ENCODE measurements around the gene IRF2BP2.

Gene IRF2BP2

DNA sequence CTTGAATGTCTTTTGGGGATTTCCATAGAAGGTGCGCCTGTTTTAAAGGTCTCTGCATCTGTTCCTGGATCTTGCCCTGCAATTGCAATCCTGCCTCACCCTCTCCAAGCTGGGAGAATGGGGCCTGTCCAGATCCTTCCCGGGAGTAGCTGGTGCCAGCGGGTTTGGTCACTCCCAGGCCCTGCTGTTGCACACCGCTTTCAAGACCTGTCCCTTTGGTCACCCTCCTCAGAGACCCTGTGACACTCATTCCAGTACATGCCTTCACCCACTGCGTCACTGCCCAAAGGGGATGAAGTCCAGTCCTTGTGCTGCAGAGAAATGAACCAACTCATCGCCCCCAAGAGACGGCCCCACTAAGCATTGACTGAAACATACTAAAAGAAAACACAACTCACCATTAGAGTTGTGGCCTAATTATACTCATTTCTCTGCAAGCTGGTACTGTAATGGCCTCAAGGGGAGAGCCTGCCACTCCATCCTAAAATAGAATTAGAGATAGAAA, 1.9 kb upstream of the IRF2BP2 start:
- DNase-seq: no peak

DNA sequence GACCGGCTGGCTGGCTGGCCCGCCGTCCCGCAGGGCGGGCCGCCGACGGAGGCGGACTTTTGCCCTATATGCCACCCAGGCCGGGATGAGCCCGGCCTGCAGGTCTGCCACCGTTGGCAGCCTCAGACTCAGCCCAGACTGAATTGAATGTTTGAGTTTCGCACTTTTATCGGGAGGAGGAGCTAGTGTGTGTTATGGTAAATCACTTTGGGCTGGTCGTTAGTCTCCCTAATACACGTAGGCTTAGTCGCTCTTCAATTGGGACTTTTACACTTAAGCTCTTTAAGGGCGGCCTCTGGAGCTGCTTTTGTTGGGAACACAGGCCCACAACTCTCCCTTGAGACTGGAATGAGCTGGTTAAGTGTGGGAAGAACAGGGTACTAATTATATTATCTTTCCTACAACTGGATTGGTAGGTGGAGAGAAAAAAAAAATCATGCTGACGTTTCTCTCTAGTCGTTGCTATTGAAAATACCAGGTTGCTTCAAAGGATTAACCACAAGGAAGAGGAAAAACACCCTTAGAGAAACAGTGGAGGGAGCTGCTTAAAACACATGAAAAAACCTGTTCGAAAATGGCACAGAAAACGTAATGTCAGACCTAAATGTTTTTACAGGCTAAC, 1.4 kb upstream of the IRF2BP2 start:
- DNase-seq: peak; percentile 92

DNA sequence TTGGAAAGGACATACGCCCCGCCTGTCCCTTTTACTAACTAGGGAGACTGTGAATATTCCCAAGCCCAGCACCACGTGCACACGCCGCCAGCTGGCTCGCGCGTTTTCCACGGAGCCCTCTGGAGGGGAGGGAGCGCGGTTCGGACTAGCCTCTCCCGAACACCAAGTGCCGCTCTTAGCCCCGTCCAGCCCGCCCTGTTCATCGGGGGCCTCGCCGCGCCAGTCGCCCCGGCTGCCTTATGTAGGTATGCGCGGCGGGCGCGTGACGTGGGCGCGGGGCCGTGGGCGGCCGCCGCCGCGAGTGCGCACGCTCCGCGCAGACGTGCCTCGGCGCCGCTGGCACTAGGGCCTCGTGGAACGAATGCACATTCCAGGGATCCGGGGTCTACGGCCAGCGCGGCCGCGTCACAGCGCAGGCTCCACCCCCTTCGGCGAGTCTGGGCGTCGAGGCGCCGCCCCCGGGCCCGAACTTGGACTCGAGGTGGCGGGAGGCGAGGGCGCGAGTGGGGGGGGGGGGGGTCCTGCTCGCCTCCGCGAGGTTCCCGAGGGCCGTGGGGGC, 767 bp upstream of the IRF2BP2 start:
- DNase-seq: peak; percentile 79

DNA sequence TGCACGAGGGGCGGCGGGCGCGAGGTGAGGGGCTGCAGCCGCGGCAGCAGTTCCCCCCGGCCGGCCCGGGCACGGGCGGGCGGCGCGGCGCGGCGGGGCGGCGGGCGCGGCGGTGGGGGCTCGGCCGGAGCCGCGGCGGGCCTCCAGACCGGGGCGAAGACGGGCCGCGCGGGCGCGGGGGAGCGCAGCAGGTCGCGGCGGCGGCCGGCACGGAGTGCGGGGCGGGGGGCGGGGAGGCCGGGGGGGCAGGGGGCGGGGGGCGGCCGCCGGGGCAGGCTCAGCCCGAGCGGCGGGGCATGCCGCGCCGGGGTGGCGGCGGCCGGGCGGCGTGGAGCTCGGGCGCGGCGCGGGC, 311 bp downstream of the IRF2BP2 start:
- no peak for DNase-seq

DNA sequence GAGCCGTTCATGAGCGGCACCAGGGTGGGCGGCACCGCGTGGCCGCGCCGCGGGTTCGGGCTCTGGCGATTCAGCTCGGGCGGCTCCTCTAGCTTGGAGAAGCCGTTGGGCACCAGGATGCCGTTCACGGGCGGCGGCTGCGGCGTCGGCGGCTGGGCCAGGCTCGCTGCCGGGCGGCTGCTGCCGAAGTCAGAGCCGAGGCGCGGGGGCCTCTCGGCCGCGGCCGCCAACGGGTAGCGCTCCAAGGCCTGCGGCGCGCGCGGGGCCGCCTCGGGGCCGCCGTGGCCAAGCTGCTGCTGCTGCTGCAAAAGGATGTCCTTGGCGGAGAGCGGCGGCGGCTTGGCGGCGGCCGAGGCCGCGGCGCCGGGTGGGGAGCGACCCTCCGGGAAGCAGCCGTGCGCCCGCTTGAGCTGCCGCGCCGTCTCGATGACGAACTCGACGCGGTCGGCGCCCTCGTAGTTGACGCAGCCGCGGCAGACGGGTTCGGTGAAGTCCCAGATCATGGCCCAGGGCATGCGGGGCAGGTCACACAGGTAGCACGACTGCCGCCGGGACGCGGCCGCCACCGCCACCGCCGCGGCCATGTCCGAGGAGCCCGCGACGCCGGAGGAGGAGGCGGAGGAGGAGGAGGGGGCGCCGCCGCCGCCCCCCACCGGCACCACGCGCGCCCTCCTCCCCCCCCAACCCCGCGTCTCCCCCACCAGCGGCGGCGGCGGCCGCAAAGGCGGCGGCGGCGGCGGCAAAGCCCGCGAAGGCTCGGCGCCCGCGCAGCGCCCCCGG, 877 bp downstream of the IRF2BP2 start:
- DNase-seq: no peak

DNA sequence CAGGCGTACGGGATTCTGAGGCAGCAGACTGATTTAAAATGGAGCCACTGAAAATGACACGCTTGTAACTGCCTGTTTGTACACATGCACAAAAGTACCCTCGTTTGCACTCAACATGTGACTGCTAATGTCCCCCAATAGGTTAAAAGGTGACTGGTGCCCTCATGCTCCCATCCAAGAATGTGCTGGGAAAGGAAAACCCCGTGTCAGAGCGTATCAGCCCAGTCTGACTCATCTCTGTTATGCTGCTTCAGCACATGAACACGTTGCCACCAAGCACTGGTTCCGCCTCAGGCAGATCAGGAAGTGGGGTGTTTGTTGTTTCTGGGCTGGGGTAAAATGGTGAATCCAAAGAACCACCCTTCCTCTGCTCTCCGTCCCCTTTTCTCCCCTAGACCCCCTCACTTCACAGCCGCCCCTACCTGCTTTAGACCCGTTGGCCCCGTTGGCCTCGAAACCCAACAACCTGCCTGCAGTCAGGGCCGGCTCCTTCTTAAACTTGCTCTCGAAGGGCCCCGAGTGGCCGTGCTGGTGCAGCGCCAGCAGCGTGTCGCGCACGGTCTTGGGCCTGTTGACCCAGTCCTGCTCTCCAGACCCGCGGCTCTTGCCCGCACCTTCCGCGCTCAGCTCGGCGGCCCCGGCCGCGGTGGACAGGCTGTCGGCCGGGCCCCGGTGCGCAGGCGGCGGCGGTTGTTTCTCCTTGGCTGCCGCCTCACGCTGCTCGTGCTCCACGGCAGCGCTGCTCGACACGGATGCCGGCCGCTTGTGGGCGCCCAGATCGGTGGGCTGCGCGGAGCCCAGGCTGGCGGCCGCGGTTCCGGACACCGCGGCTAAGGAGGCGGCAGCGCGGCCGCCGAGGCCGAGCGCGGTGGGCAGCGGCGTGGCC, 1.7 kb downstream of the IRF2BP2 start:
- peak; percentile 38 for DNase-seq

DNA sequence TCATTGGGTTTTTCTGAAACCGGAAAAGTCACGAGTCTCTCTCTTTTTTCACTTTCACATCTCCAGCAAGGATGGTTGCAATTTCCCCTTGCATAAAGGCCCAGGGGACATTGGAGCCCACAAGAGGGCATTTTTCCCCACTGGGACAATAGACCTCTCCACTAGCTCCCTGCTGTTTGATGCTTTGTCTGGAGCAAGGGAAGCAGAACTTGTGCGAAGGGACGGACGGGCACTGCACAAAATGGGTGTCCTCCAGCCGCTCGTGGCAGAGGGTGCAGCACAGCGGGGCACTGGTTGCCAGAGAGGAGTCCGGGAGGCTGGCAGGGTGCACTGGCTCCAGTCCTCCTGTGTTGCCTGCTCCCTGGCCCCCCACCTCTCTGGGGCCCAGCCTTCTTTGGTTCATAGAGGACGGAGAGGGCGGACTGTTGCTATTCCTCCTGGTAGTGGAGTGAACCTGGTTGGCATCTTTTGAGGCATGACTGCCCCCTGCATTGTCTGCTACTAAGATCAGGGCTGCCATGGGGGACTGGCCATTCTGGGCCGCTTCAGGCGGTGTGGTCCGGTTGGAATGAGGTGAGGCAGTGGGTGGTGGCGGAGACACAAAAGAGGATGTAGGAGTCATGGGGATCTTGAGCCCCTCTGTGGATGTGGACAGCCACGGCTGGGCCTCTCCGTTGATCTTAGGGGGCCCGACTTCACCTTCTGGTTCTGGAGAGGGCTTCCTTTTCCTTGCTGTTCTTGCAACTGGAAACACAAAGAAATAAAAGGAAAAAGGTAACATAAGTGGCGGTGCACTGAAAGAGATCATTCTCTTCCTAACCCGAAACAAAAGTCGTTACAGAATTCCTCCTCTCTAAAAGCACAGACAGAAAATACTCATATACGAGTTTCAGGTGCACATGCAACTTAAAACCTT, 2.6 kb downstream of the IRF2BP2 start:
- no peak for DNase-seq

DNA sequence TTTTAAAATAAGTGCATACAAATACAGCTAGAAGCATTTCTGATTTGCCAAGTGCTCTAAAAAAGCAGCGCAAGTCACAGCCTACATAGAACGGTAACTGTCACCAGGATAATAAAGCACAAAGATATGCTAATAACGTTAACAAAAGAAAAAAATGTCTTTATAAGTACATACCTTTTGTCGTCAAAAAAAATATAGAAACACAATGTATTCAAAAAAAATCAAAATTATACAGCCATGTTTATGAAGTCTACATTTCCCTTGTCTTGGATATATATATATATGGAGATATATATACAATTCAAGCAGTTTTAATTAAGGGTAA, 3.2 kb downstream of the IRF2BP2 start:
- DNase-seq: no peak

DNA sequence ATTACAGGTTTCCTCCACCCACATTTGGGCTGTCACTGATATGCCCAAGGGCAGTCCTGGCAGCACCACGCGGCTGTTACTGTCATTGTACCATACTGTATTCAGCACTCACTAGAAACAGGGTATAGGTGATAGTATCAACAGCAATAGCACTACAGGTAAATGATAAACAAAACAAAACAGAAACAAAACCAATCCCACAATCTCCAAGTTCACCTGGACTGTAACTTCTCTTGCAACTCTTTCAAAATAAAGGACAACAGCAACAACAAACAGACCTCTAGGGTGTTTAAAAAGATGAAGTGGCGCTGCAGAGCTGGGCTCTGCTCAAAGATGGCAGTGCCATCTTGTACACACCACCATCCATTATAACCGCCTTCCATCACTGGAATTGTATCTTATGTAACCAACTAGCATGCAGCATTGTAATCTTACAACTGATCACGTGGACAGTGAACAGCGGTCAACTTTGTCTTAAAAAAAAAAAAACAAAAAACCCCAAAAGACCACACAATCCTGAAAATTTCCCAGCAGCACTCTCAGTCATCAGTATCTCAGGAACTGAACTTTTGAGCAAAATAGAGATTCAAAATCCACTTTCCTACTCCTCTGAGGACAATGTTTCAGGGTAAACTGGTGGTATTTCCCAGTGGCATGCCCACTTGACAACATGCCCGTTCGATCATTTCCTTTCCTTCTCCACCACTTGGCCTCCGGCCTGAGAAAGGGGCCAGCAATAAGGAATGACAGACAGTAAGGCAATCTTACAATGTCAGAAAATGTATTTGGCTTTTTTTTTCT, 3.8 kb downstream of the IRF2BP2 start:
- peak; percentile 25 for DNase-seq

DNA sequence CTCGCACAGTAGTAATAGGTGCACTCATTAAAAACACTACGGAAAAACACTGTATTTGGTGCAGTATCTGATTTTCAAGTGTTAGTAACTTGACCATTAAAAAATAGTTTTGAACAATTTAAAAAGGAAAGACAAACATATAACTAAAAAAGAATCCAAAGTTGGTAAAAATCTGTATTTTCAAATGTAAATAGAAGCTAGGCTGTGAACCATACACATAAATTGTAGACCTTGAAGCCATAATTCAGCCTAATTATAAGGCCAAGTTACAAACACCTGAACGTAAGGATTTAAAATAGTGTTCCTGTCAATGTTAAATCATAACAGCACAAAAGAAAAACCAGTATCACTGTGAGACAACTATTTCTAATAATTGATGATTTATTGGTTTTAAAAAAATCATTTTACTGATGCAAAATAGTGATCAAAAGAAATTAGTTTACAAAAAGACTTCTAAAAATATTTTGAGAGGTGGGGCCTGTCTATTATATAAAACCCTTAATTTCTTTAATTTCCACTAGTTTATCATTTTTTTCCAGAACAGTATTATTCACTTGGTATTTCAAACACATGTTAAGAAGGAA, 4.5 kb downstream of the IRF2BP2 start:
- DNase-seq: no peak

DNA sequence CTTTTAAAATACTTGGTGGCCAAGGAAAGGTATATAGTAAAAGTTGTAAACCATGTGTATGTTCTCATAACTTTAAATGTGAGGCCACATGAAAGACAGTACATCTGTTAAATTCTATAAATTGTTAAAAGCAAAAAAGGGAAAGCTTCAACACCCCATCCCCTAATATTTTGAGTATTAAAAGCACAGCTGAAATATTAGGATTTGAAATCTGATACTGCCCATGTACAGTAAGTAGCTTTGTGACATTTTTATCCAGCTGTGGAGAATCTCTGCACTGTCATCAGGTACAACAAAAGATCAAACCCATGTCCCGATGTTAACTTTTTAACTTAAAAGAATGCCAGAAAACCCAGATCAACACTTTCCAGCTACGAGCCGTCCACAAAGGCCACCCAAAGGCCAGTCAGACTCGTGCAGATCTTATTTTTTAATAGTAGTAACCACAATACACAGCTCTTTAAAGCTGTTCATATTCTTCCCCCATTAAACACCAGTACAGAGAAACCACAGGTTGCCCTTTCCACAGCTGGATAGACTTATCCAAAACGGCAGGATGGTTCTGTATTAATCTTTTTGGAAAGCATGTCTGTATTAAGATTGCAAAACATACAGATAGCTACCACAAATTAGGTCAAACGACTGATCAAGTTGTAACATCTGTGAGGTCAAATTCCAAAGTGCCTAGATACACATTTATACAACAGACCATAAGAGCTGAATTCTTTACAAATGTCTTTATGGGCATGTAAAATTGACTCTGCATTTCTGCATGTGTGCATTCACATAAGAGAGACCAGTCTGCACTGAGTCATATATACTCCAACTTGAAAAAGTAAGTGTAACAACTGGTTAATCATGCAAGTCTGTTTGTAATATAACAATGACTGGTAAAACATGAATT, 5.2 kb downstream of the IRF2BP2 start:
- DNase-seq: no peak

DNA sequence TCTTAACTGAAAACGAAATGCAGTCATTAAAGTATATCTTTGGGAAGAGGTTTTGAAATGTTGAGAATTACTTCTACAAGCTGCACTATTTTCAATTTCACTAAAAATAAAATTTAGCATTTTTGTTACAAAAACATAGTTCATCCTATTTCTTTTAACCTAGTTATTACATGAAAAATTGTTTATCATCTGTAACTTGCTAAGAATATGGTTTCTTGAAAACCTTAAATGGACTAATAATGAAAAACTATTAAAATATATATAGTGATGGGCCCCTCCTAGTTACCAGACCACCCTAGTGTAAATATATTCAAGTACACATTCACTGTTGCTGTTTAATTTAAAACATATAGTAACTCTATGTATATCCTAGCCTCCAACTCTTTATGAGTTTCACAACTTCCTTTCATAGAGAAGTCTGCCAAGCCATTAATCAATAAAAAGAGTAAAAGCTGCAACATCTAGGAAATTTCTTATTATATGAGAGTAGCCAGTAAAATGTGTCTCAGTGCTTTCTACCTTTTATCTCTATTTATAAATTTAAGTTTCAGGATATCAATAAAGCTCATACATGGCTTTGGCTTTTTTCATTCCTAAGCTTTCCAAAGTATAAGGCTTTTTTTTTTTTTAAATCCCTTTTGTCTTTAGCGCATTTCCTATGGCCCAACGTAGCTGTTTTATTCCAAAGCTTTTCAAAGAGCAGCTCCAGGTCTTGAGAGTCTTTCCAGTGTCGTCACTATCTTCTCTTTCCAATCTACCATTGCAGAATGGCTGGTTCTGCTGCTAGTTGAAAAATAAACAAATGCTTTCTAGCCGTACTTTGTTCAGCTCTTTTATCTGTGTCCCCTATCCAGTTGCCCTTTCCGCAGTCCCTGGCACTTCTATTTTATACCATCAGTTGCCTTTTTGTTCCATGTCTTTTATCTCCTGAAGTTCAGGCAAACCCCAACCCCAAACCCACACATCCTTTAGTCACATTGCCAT, 6.5 kb downstream of the IRF2BP2 start:
- peak; percentile 41 for DNase-seq

DNA sequence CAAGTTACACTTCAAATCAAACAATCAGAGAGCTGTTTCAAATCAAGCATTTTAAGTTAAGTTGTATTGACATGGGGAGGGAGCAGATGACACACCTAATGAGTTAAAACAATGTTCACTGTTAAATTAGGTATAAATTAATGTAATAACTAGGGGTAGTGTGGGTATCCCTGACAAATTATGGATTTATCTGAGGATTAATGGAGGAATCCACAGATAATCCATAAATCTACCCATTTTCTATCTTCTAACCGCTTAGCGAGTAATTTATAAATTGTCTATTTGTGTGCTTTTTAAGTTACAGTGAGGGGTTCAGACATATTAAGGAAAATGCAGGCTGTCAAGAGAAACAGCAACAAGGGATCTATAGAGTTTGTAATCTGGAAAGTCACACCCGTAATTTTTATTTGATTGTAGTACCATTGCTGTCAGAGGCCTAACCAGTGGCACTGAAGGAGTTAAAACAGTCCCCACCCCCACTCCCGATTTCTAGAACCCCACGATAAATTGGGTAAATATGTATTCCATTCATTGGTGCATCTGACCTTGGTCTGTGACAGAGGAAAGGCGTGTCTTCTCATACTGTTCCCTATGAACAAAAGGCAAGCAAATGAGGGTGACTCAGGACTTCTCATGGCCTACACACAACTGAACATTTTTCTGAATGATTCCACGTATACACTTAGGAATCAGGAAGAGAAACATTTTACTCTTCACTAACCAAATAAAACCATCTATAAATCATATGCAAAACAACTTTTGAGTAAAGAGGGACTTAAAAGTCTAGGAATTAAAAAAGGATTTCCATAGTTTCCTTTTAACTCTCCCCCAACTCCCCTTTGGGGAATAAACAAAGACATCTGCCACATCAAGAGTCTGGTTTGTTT, 7.4 kb downstream of the IRF2BP2 start:
- peak; percentile 12 for DNase-seq

DNA sequence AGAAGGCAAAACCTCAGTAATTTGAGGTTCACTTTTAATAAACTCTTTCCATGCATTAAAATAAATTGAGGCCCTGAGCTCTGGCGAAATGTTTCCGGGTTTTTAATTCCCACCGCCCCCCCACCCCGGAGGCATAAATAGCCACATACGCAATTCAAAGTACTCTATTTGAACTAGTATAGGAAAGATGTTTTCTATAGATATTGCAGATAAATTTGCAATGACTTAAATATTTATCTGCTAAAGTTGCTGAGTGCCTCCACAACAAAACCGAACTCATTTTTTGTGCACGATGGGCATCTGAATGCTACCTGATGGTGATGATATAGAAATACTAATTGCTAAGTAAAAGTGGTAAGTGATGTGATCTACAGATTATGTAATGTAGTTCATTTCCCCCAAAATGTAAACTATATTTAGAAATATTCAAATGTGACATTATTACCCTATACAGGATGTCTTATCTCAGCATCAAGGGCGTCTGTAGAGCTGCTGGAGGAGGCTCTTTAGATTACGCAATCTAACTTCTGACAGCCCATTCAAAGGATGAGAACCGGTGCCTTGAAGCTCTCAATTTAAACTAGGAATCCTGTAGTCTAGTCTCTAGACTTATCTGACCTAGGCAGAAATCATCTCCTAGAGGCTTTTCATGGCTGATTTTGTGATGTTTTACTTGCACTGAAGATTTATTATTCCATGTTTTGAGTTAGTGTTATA, 8.5 kb downstream of the IRF2BP2 start:
- no peak for DNase-seq

DNA sequence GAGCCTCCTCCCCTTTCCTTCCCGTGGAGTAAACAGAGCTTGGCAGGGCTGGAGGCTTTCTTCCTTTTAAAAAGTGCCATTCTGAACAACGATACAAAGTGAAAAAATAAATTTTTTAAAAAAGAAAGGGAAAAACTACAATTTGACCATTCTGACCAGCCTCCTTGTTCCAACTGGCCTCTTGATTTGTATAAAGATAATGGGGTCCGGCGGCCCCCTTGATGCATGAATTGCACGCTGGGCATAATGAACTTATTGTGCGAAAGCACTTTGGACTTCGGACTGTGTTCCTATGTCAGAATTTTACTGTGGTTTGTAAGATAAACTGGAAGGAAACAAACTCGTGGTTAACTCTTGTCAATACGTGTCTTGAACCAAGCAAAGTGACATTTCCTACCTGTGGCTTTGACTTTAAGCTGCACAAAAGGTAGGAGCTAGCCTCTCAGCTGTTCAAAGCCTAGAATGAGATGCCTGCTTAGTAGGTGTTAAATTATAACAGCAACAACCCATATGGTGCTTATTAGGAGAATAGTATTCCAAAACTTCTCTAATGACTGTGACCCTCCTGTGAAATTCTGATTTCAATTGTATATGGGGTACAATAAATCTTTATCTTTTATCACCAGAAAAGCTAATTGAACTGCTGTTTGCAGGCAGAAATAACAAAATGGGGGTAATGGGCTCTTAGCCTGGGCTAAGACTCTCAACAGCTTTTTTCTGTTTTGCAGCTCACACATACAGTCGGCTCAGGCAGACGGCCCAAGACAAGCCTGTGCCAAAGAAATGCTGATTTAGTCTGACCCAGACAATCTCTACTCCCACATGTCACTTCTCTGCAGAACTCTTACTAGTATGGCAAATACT, 9.3 kb downstream of the IRF2BP2 start:
- DNase-seq: no peak

Data from DMS79 (cell line).